Aorta (tissue), 5 donors: ENCODE results near the gene SP3. TPM values are rescaled to one million over a fixed set of nuclear protein-coding genes. Genes with fewer than 3 reads are reported as not detected.

Source experiments
- ATAC-seq: fragments of 200-7000 bp; cut with Tn5 transposase; one replicate; pipeline ENCODE4 v1.9.1; 2022; ENCODE audit warnings: moderate library complexity; ENCODE audit not compliant: low FRiP score
- DNase-seq, 2 donors: peaks; one replicate each; pipeline ENCODE4 v3.0.0-alpha.2; 2020
- H3K27ac ChIP-seq, 2 donors: one replicate each; pipeline ENCODE4 v1.5.1; 2013; ENCODE audit warnings: low read length in 2 of 2, mild to moderate bottlenecking in 2 of 2, moderate library complexity in 2 of 2, control low read depth in 1 of 2, inconsistent platforms in 1 of 2, low read depth in 1 of 2
- H3K27me3 ChIP-seq, 2 donors: one replicate each; pipeline ENCODE4 v1.6.1; 2013; ENCODE audit warnings: control low read depth in 1 of 2, low read length in 1 of 2, mild to moderate bottlenecking in 1 of 2, moderate library complexity in 1 of 2; ENCODE audit not compliant: insufficient read depth in 2 of 2, control insufficient read depth in 1 of 2
- H3K36me3 ChIP-seq, 2 donors: one replicate each; pipeline ENCODE4 v1.6.1; 2013; ENCODE audit warnings: control low read depth in 1 of 2, low read length in 1 of 2, mild to moderate bottlenecking in 1 of 2; ENCODE audit not compliant: insufficient read depth in 2 of 2, control insufficient read depth in 1 of 2
- H3K4me1 ChIP-seq, 2 donors: one replicate each; pipeline ENCODE4 v1.6.1; 2013; ENCODE audit warnings: low read length in 2 of 2, control low read depth in 1 of 2, mild to moderate bottlenecking in 1 of 2, moderate library complexity in 1 of 2; ENCODE audit not compliant: insufficient read depth in 2 of 2, control insufficient read depth in 1 of 2
- H3K4me3 ChIP-seq, 2 donors: one replicate each; pipeline ENCODE4 v1.5.1; 2013; ENCODE audit warnings: low read length in 2 of 2, control low read depth in 1 of 2, mild to moderate bottlenecking in 1 of 2
- H3K9me3 ChIP-seq: one replicate; pipeline ENCODE4 v1.6.1; 2013; ENCODE audit warnings: mild to moderate bottlenecking, low read length; ENCODE audit not compliant: control insufficient read depth
- WGBS, 2 donors: extraction: QIAGEN DNeasy Blood & Tissue Kit; methylation state at CpG; one replicate each; pipeline ENCODE4 v1.1.7; 2013; 5-methylcytosine and 5-hydroxymethylcytosine counted together
- intact Hi-C, 2 donors: fragments of 100-400 bp; cut with DNase I; formaldehyde crosslinking; loops; one replicate each; pipeline versions ENCODE4 v1.14.2 to v1.15.0; 2022
- polyA plus RNA-seq, 2 donors: library from polyadenylated mRNA; stranded (reverse); fragments of 200-250 nt; gene quantifications; one replicate each; pipeline ENCODE4 v1.2.3, GENCODE V29; 2013
- total RNA-seq, 2 donors: library from RNA; stranded (reverse); fragmentation: NEBNext Ultra II Directional; extraction: Animal tissue kit (Norgen Biotek cat#: 25700); gene quantifications; one replicate each; pipeline ENCODE4 v1.2.1, GENCODE V29; 2021
- donor health status: healthy with polysubstance abuse.
- donor health status: Bipolar disorder and iron deficiency.
- donor health status: DM: no; HTN: no; CAD: no.
- donor health status: DM: no; HTN: no; CAD: no.
- donor health status: DM: yes; HTN: yes; CAD: no.

The SP3 gene
- total and polyA plus RNA-seq, 4 donors: 16.2 to 97.6 (median 52.2) TPM

DNA sequence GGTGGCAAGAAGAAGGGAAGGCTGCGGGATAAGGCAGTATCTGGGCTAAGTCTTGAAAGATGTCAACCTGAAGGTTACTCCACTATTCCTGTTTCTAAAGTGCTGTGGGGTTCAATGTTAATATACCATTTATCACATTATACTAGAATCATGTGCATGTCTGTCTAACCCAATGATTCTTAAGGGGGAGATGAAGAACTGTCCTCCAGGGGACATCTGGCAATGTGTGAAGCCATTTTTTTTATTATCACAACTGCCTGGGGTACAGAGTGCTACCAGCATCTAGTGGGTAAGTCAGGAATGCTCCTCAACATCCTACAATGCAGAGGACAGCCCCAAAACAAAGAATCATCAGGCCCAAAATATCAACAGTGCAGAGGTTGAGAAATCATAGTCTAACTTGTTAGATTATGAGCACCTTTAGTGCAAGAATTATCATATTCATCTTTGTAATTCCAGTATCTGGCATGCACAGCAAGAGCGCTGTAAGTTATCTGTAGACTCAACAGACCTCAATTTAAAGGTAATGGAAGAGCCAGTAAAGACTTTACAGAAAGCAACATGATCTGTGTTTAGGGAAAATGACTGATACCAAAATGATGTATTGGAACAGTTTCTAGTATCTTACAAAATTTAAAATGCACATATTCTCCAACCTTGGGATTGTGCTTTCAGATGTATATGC, 26.3 kb downstream of the SP3 start:
- Histone ChIP-seq H3K36me3 (no peaks in the 10 kb centered on the region), H3K27ac (no peak overlapping the region), H3K9me3 (no peaks in the 10 kb centered on the region), H3K4me3 (no peak overlapping the region), H3K27me3 (no peaks in the 10 kb centered on the region), H3K4me1 (peaks cover 0 to 15% of the 10 kb centered on the region in 2 donors)
- WGBS, 2 donors: 91 to 97% methylated on average over 2 of the region's 2 CpGs
- intact Hi-C loops: no loop called here
- DNase-seq (no peak), ATAC-seq (no peak)

- no peak for DNase-seq
- Histone ChIP-seq H3K27me3 (no peaks in the 10 kb centered on the region), H3K4me3 (no peak overlapping the region), H3K4me1 (peaks cover 1 to 3% of the 10 kb centered on the region in 2 donors), H3K9me3 (no peaks in the 10 kb centered on the region), H3K27ac (no peak overlapping the region), H3K36me3 (no peaks in the 10 kb centered on the region)
- intact Hi-C loops: no loop called here
- ATAC-seq: no peak
- WGBS, 2 donors: 70 to 83% methylated on average over 1 of the region's 1 CpG
These were observed 29.9 kb downstream of the SP3 start for GRCh38 chr2:173935305-173935704.

GRCh38 chr2:173934895-173935294, 30.3 kb downstream of the SP3 start:
- H3K4me3 ChIP-seq: no peak overlapping the region
- ATAC-seq (no peak), DNase-seq (no peak)
- H3K27me3 ChIP-seq: no peaks in the 10 kb centered on the region
- intact Hi-C loops: no loop called here
- 34 to 39% methylated on average over 5 of the region's 5 CpGs for WGBS, 2 donors
- H3K36me3 ChIP-seq: no peaks in the 10 kb centered on the region
- no peaks in the 10 kb centered on the region for H3K9me3 ChIP-seq
- no peak overlapping the region for H3K27ac ChIP-seq
- peaks cover 1 to 3% of the 10 kb centered on the region in 2 donors for H3K4me1 ChIP-seq

DNA sequence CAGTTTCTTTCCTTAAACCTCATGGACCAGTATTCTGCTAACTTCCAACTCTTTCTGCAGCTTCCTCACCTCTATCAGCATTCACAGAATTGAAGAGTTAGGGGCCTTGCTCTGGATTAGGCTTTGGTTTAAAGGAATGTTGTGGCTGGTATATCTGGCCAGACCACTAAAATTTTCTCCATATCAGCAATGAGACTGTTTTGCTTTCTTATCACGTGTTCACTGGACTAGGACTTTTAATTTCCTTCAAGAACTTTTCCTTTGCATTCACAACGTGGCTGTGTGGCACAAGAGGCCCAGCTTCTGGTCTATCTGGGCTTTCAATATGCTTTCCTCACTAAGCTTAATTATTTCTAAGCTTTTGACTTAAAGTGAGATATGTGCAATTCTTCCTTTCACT, 33.4 kb downstream of the SP3 start:
- no peak for ATAC-seq
- H3K36me3 ChIP-seq: peaks cover 0 to 2% of the 10 kb centered on the region in 2 donors
- H3K4me1 ChIP-seq: peaks cover 1 to 3% of the 10 kb centered on the region in 2 donors
- no peak overlapping the region for H3K27ac ChIP-seq
- no peaks in the 10 kb centered on the region for H3K9me3 ChIP-seq
- intact Hi-C loops: no loop called here
- no peaks in the 10 kb centered on the region for H3K27me3 ChIP-seq
- no peak for DNase-seq
- H3K4me3 ChIP-seq: no peak overlapping the region
- 8 to 12% methylated on average over 2 of the region's 2 CpGs for WGBS, 2 donors

DNA sequence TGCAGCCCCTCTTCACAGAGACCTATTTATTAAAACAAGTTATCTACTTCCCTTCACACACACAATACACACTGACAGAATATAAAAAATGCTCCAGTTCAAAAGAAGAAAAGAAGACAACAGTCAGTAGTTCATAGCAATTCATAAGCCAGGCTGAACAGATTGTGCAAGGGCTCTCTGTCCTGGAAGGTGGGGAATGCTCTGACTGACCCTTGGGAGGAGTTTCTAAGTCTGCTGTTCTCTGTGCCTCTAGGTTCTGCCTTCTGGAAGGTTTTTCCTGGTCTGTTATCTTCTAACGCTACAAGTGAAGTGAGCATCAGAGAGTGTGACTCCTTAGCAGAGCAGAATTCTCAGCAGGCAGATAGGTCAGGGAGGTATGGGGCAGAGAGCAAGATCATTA, 35.7 kb downstream of the SP3 start:
- DNase-seq (no peak), ATAC-seq (no peak)
- Histone ChIP-seq H3K27me3 (no peaks in the 10 kb centered on the region), H3K4me3 (no peak overlapping the region), H3K4me1 (peaks cover 0 to 1% of the 10 kb centered on the region in 2 donors), H3K9me3 (no peaks in the 10 kb centered on the region), H3K36me3 (peaks cover 0 to 2% of the 10 kb centered on the region in 2 donors), H3K27ac (no peak overlapping the region)
- intact Hi-C loops: no loop called here
- WGBS, 2 donors: 84 to 90% methylated on average over 1 of the region's 1 CpG

DNA sequence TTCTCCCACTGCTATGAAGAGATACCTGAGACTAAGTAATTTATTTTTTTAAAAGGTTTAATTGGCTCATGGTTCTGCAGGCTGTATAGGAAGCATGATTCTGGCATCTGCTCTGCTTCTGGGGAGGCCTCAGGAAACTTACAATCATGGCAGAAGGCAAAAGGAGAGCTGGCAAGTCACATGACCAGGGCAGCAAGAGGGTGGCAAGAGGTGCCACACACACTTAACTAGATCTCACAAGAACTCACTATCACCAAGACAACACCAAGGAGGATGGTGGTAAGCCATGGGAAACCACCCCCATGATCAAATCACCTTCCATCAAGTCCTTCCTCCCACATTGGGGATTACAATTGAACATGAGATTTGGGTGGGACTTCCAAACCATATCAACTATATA, 38.3 kb downstream of the SP3 start:
- Histone ChIP-seq H3K9me3 (no peaks in the 10 kb centered on the region), H3K27me3 (no peaks in the 10 kb centered on the region), H3K4me3 (no peak overlapping the region), H3K27ac (no peak overlapping the region), H3K36me3 (peaks cover 0 to 3% of the 10 kb centered on the region in 2 donors), H3K4me1 (peaks cover 1 to 9% of the 10 kb centered on the region in 2 donors)
- DNase-seq: no peak
- intact Hi-C loops: no loop called here
- no peak for ATAC-seq

DNA sequence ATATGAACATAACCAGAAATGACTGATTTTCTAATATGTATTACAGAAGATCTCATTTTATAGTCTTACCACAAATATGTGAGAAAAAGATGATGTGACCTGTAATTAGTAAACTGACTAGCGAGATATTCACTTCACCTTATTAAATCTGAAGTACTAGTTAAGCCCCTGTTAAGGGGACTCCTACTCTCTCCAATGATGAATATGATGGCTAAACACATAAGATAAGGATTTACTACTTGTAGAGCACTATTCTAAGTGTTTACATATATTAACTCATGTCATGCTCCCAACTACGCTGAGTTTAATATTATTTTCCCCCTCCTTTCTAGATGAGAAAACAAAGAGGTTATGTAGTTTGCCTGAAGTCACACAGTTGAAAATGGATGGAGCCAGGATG, 40.9 kb downstream of the SP3 start:
- ATAC-seq (no peak), DNase-seq (no peak)
- Histone ChIP-seq H3K4me3 (no peak overlapping the region), H3K9me3 (no peaks in the 10 kb centered on the region), H3K4me1 (peaks cover 0 to 9% of the 10 kb centered on the region in 2 donors), H3K27ac (no peak overlapping the region), H3K36me3 (peaks cover 0 to 1% of the 10 kb centered on the region in 2 donors), H3K27me3 (no peaks in the 10 kb centered on the region)
- 69 to 78% methylated on average over 2 of the region's 2 CpGs for WGBS, 2 donors
- intact Hi-C loops: no loop called here

GRCh38 chr2:173922760-173923159, 42.4 kb downstream of the SP3 start:
- no peak for ATAC-seq
- H3K4me1 ChIP-seq: peaks cover 0 to 9% of the 10 kb centered on the region in 2 donors
- peaks cover 0 to 3% of the 10 kb centered on the region in 2 donors for H3K36me3 ChIP-seq
- no peaks in the 10 kb centered on the region for H3K27me3 ChIP-seq
- intact Hi-C loops: no loop called here
- no peak overlapping the region for H3K4me3 ChIP-seq
- H3K9me3 ChIP-seq: no peaks in the 10 kb centered on the region
- no peak overlapping the region for H3K27ac ChIP-seq
- DNase-seq: no peak

DNA sequence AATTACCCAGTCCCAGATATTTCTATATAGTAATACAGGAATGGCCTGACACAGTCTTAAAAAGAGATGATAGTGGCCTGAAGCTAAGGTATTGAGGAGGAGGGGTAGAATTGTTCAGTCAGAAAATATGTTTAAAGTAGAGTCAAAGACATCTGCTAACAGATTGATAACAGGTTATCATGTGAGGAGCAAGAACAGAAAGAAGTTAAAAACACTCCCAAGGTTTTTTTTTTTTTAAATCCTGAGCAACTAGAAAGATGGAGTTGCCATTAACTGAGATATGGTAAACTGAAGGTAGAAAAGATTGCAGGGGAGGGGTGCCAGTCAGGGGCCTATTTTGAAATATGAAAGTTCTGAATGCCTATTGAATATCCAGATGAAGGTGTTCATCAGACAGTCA, 43.1 kb downstream of the SP3 start:
- H3K4me3 ChIP-seq: no peak overlapping the region
- ATAC-seq: no peak
- no peak overlapping the region for H3K27ac ChIP-seq
- no peaks in the 10 kb centered on the region for H3K9me3 ChIP-seq
- no peak for DNase-seq
- intact Hi-C loops: no loop called here
- no peaks in the 10 kb centered on the region for H3K27me3 ChIP-seq
- H3K4me1 ChIP-seq: peaks cover 0 to 9% of the 10 kb centered on the region in 2 donors
- peaks cover 0 to 3% of the 10 kb centered on the region in 2 donors for H3K36me3 ChIP-seq
